Loucy (cell line): ENCODE measurements around the gene GPRC6A.

Experiments used
- H2AFZ ChIP-seq: fragments of 200-600 bp; sonication (generic); 2 replicates; pipeline ENCODE4 v1.6.0; 2016; ENCODE audit warnings: antibody characterized with exemption, mild to moderate bottlenecking, low read length, moderate library complexity
- H3F3A ChIP-seq: fragments of 200-600 bp; 2 replicates; pipeline ENCODE4 v1.6.0; 2016; ENCODE audit warnings: antibody characterized with exemption, low read depth, mild to moderate bottlenecking
- H3K27me3 ChIP-seq: fragments of 200-600 bp; sonication (generic); 2 replicates; pipeline ENCODE4 v1.6.1; 2014; ENCODE audit warnings: low read length, mild to moderate bottlenecking; ENCODE audit not compliant: insufficient read depth, poor library complexity, severe bottlenecking
- H3K36me3 ChIP-seq: fragments of 200-600 bp; sonication (generic); 2 replicates; pipeline ENCODE4 v1.6.1; 2016; ENCODE audit warnings: low read length; ENCODE audit not compliant: insufficient read depth
- H3K4me1 ChIP-seq: fragments of 200-600 bp; sonication (generic); 2 replicates; pipeline ENCODE4 v1.5.1; 2014; ENCODE audit warnings: low read length, mild to moderate bottlenecking; ENCODE audit not compliant: insufficient read depth, poor library complexity, severe bottlenecking
- H3K4me2 ChIP-seq: fragments of 200-600 bp; sonication (generic); 2 replicates; pipeline ENCODE4 v1.6.0; 2014; ENCODE audit warnings: antibody characterized with exemption, low read length, low read depth, mild to moderate bottlenecking; ENCODE audit not compliant: poor library complexity, severe bottlenecking
- H3K4me3 ChIP-seq: fragments of 200-600 bp; sonication (generic); 2 replicates; pipeline ENCODE4 v1.5.1; 2014; ENCODE audit warnings: low read length, mild to moderate bottlenecking, mixed read lengths; ENCODE audit not compliant: poor library complexity, severe bottlenecking
- H3K79me2 ChIP-seq: fragments of 200-600 bp; sonication (generic); 2 replicates; pipeline ENCODE4 v1.6.1; 2014; ENCODE audit warnings: low read length; ENCODE audit not compliant: insufficient read depth
- H3K9ac ChIP-seq: fragments of 200-600 bp; sonication (generic); 2 replicates; pipeline ENCODE4 v1.6.0; 2014; ENCODE audit warnings: mild to moderate bottlenecking, low read depth, low read length, moderate library complexity; ENCODE audit not compliant: poor library complexity, severe bottlenecking
- H3K9me2 ChIP-seq: fragments of 200-600 bp; sonication (generic); replicated peaks from 2 replicates; pipeline ENCODE4 v1.6.1; 2016; ENCODE audit warnings: low read depth, low read length, mixed read lengths
- H3K9me3 ChIP-seq: fragments of 200-600 bp; sonication (generic); 2 replicates; pipeline ENCODE4 v1.6.1; 2014; ENCODE audit warnings: mild to moderate bottlenecking, antibody characterized with exemption, low read length, low read depth; ENCODE audit not compliant: insufficient read depth
- H4K20me1 ChIP-seq: fragments of 200-600 bp; sonication (generic); 2 replicates; pipeline ENCODE4 v1.6.0; 2014; ENCODE audit warnings: antibody characterized with exemption, low read length, mild to moderate bottlenecking; ENCODE audit not compliant: insufficient read depth, poor library complexity, severe bottlenecking
- EZH2phosphoT487 ChIP-seq: fragments of 200-600 bp; IDR thresholded peaks from 2 replicates; pipeline ENCODE4 v1.6.1; 2018; ENCODE audit warnings: antibody characterized with exemption, mild to moderate bottlenecking, moderate library complexity, borderline replicate concordance
- TF ChIP-seq, protein P1 (sequence below): fragments of 200-600 bp; sonication (generic); conservative IDR thresholded peaks from 2 replicates; pipeline ENCODE4 v1.5.1; 2014; ENCODE audit warnings: mild to moderate bottlenecking, antibody characterized with exemption, low read length

The GPRC6A gene

DNA sequence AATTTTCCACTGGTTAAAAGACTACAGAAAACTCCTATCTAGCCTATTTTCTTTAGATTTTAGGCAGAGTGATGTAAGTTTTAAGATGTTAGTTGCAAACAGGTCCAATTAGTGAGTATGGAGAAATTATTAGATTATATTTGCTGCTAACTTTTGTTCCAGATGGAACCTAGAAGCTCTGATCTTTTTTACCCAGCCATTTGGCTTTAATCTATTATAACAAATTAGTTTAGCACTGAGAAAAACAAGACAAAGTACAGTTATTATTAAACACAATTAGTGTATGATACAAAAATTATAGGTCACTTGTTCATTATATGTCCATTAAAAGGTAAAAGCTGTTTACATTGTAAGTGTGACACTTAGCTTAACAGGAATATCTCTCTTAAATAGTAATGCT lies 65.8 kb downstream of the GPRC6A start:
- H3K4me1 ChIP-seq = no peaks in the 10 kb centered on the region
- H3K9me3 ChIP-seq = no peaks in the 10 kb centered on the region
- H3K4me2 ChIP-seq = no peak overlapping the region
- H4K20me1 ChIP-seq = no peaks in the 10 kb centered on the region
- no peaks in the 10 kb centered on the region for H3K27me3 ChIP-seq
- H3K79me2 ChIP-seq = no peaks in the 10 kb centered on the region
- no peaks in the 10 kb centered on the region for H3F3A ChIP-seq
- H3K4me3 ChIP-seq = no peak overlapping the region
- H3K9ac ChIP-seq = no peak overlapping the region
- H3K36me3 ChIP-seq = no peaks in the 10 kb centered on the region
- H2AFZ ChIP-seq = no peak overlapping the region
- TF ChIP-seq, protein P1, sequence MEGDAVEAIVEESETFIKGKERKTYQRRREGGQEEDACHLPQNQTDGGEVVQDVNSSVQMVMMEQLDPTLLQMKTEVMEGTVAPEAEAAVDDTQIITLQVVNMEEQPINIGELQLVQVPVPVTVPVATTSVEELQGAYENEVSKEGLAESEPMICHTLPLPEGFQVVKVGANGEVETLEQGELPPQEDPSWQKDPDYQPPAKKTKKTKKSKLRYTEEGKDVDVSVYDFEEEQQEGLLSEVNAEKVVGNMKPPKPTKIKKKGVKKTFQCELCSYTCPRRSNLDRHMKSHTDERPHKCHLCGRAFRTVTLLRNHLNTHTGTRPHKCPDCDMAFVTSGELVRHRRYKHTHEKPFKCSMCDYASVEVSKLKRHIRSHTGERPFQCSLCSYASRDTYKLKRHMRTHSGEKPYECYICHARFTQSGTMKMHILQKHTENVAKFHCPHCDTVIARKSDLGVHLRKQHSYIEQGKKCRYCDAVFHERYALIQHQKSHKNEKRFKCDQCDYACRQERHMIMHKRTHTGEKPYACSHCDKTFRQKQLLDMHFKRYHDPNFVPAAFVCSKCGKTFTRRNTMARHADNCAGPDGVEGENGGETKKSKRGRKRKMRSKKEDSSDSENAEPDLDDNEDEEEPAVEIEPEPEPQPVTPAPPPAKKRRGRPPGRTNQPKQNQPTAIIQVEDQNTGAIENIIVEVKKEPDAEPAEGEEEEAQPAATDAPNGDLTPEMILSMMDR = no peak
- TF ChIP-seq EZH2phosphoT487 = no peak
- no peaks in the 10 kb centered on the region for H3K9me2 ChIP-seq

DNA sequence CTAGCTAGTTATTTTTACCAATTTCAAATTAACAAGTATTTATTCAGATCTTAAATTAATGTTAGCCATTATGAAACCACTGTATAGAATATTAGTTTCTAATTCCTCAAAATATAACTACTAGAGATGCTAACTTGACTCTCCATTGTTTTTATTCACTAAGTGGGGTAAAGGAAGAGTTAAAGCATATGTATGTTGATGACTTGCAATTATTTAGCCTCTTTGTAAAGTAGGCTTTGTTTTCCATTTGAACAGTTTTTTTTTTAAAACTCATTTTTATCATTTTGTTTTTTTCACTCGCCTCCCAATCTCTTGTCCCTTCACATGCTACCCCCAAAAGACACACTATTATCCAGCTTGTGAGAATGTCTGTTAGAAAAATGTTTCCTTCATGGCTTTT lies 66.6 kb downstream of the GPRC6A start:
- Histone ChIP-seq H3K4me1 (no peaks in the 10 kb centered on the region), H3K36me3 (no peaks in the 10 kb centered on the region), H3F3A (no peaks in the 10 kb centered on the region), H3K27me3 (no peaks in the 10 kb centered on the region), H2AFZ (no peak overlapping the region), H4K20me1 (no peaks in the 10 kb centered on the region), H3K4me2 (no peak overlapping the region), H3K9me3 (no peaks in the 10 kb centered on the region), H3K4me3 (no peak overlapping the region), H3K9ac (no peak overlapping the region), H3K9me2 (no peaks in the 10 kb centered on the region), H3K79me2 (no peaks in the 10 kb centered on the region)
- TF ChIP-seq EZH2phosphoT487 = no peak
- TF ChIP-seq, protein P1 = no peak

DNA sequence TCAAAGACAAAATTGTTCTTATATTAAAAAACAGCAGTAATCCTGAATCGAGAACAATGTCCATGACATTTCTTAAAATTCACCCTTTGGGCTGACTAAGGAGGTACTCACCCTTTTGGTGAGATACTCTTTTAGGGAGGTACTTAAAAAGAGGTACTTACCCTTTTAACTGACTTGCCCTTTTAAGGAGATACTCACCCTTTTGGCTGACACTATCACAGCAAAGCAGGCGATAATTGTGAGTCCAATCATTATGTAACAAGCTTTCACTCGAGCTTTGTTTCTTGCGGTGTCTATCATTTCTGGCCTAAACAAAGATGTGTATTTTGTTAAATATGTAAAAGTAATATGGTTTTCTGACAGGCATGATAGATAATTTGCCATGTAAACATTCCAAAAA lies 67.1 kb downstream of the GPRC6A start:
- TF ChIP-seq, protein P1 = no peak
- no peak for TF ChIP-seq EZH2phosphoT487
- Histone ChIP-seq H2AFZ (no peak overlapping the region), H3K4me3 (no peak overlapping the region), H3K9ac (no peak overlapping the region), H3K4me2 (no peak overlapping the region), H3K36me3 (no peaks in the 10 kb centered on the region), H3F3A (no peaks in the 10 kb centered on the region), H3K27me3 (no peaks in the 10 kb centered on the region), H4K20me1 (no peaks in the 10 kb centered on the region), H3K9me3 (no peaks in the 10 kb centered on the region), H3K79me2 (no peaks in the 10 kb centered on the region), H3K4me1 (no peaks in the 10 kb centered on the region), H3K9me2 (no peaks in the 10 kb centered on the region)
